ENCODE data around the gene PPP1R27. TPM values are rescaled to one million over a fixed set of nuclear protein-coding genes. Genes with fewer than 3 reads are reported as not detected.

The PPP1R27 gene
- total and polyA plus RNA-seq, 9 of the 15 experiments (the other 6 are each of a cell fraction or from before 2014, with no cell fraction given), result 0.29 to 6.9 (median 1.5) TPM; not detected in 2

DNA sequence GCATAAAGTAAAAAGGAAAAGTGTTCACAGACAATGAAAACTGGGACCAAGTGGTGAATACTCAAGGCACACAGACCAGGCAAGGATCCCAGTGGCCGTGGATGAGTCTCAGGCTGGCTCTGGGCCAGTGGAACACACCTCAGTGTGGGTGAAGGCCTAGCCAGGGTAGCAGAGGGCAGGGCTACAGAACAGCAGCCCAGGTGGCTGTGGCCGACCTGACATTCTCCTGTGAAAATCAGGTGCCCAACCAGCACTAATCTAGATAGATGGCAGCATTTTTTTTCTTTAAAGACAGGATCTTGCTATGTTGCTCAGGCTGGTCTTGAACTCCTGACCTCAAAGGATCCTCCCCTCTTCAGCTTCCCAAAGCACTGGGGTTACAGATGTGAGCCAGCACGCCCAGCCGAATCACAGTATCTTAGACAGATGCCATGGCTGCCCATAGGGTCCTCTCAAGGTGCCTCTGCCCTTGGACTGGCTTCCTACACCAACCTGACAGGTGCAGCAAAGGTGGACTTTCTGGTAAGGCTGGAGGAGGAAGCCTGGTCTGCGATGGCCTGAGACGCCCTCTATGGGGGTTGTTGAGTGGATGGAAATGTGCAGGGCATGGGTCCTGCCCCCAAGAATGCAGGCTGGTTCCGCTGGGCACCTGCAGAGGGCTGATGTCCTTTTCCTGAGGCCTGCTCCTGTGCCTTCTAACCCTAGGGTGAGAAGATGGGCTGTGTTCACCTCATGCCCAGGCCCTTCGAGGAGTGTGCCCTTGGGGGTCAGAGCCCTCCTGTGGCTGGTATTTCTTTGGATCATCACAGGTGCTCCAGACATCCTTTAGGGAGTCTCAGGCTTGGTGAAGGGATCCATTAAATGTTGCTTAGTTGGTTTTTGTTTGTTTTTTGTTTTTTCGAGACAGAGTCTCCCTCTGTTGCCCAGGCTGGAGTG, 29.3 kb upstream of the PPP1R27 start:
- Histone ChIP-seq H3K36me3 (ENCODE audit: control insufficient read depth, insufficient read depth, low read length) (peaks cover 65% of the 10 kb centered on the region), H3K4me2 (ENCODE audit: insufficient read depth, low read length) (no peak overlapping the region), H3K4me1 (replicated peaks in 1 of 2; ENCODE audit: control insufficient read depth in 2 of 2, insufficient read depth in 2 of 2, low read length in 2 of 2) (peaks cover 29 to 74% of the 10 kb centered on the region in 2 experiments), H3K79me2 (ENCODE audit: control insufficient read depth, insufficient read depth, low read length) (peaks cover 66% of the 10 kb centered on the region), H2AFZ (ENCODE audit: low read depth, low read length) (no peak overlapping the region), H3K9me1 (ENCODE audit: control insufficient read depth, insufficient read depth, low read length) (no peaks in the 10 kb centered on the region), H3K9me3 (replicated peaks; ENCODE audit: control insufficient read depth, insufficient read depth, low read depth, low read length) (no peaks in the 10 kb centered on the region), H3K27me3 (ENCODE audit: control insufficient read depth in 2 of 2, insufficient read depth in 2 of 2, low read length in 2 of 2) (no peaks in the 10 kb centered on the region), H4K20me1 (replicated peaks; ENCODE audit: control insufficient read depth, insufficient read depth, low read length) (peaks cover 37% of the 10 kb centered on the region), H3K9ac (ENCODE audit: insufficient read depth in 1 of 2, low read depth in 2 of 2, low read length in 2 of 2) (peak overlapping the region; percentile 22 to 82; a peak in 3 of 4 replicates), H3K4me3 (no peak overlapping the region), H3K27ac (ENCODE audit: extremely low read depth, low read depth, low read length) (peak overlapping the region; percentile 23; the same call in 1 of the 3 replicates)
- ChIA-PET POLR2A (interaction anchor here (0.9 to 2.2 kb wide), 9 partner anchors 12 to 142 kb away, joined by 3 to 9 read pairs (median 3); partner anchors contain the start of gene MCRIP1), CTCF (ENCODE audit: low intra/inter-chr PET ratio) (no interaction called here)
- intact Hi-C loops (cut with micrococcal nuclease) (loop anchor here (5.0 kb wide), 1 partner anchor 42 kb away; no protein-coding TSS in a partner anchor), in situ Hi-C loops (cut with MboI) (loop anchor here (5.0 kb wide), 1 partner anchor 132 kb away; no protein-coding TSS in a partner anchor)
- ATAC-seq (no peak), FAIRE-seq (peak; percentile 6), DNase-seq (ENCODE audit: extremely low read depth in 1 of 4, low spot score in 3 of 4) (no peak)
- 84% methylated on average over 9 of the region's 9 CpGs for WGBS (ENCODE audit: insufficient coverage, low coverage, missing lambda C conversion rate)
- no TSS peak for BruUV-seq (replicated peaks)
- TF ChIP-seq POLR2AphosphoS5 (IDR thresholded peaks at IDR 0.05; ENCODE audit: control insufficient read depth, insufficient read depth, low read depth, low read length), result 0 out of 2 replicates have a peak, but pooled peaks have one; percentile 14
- no peak for TF ChIP-seq NCOA6 (IDR thresholded peaks at IDR 0.05)
- no peak for TF ChIP-seq MCM3 (IDR thresholded peaks at IDR 0.05)
- TF ChIP-seq RFX7 (CRISPR knock-in tag; IDR thresholded peaks at IDR 0.05), result no peak
- no peak for TF ChIP-seq ZNF133 (CRISPR knock-in tag; IDR thresholded peaks at IDR 0.05)
- TF ChIP-seq SNRNP70 (optimal IDR thresholded peaks at IDR 0.05; ENCODE audit: low read depth, low read length), result no peak
- TF ChIP-seq KDM5B (IDR thresholded peaks at IDR 0.05; ENCODE audit: insufficient replicate concordance, low read depth, low read length), result peak; percentile 31
- TF ChIP-seq MAFG (tag; conservative IDR thresholded peaks at IDR 0.05), result no peak
- no peak for TF ChIP-seq KHSRP (IDR thresholded peaks at IDR 0.05)
- TF ChIP-seq ZNF12 (CRISPR knock-in tag; IDR thresholded peaks at IDR 0.05), result no peak
- TF ChIP-seq ZNF778 (CRISPR knock-in tag; IDR thresholded peaks at IDR 0.05), result no peak
- TF ChIP-seq CBX5 (IDR thresholded peaks at IDR 0.05; ENCODE audit: borderline replicate concordance, low read depth), result no peak
- TF ChIP-seq, protein P1, sequence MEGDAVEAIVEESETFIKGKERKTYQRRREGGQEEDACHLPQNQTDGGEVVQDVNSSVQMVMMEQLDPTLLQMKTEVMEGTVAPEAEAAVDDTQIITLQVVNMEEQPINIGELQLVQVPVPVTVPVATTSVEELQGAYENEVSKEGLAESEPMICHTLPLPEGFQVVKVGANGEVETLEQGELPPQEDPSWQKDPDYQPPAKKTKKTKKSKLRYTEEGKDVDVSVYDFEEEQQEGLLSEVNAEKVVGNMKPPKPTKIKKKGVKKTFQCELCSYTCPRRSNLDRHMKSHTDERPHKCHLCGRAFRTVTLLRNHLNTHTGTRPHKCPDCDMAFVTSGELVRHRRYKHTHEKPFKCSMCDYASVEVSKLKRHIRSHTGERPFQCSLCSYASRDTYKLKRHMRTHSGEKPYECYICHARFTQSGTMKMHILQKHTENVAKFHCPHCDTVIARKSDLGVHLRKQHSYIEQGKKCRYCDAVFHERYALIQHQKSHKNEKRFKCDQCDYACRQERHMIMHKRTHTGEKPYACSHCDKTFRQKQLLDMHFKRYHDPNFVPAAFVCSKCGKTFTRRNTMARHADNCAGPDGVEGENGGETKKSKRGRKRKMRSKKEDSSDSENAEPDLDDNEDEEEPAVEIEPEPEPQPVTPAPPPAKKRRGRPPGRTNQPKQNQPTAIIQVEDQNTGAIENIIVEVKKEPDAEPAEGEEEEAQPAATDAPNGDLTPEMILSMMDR (IDR thresholded peaks at IDR 0.05 in 2 of 3, conservative IDR thresholded peaks at IDR 0.05 in 1 of 3; ENCODE audit: insufficient read depth in 2 of 3, low read depth in 1 of 3, low read length in 3 of 3), result peak; percentile 5 to 22 (median 14); a peak in 2 of 6 replicates
- no peak for TF ChIP-seq NELFE (IDR thresholded peaks at IDR 0.05; ENCODE audit: insufficient read depth, insufficient read length)
- no peak for TF ChIP-seq YY1 (IDR thresholded peaks at IDR 0.05; ENCODE audit: borderline replicate concordance in 1 of 3, control insufficient read depth in 1 of 3, extremely low read depth in 1 of 3, insufficient read depth in 3 of 3, insufficient read length in 1 of 3, insufficient replicate concordance in 2 of 3, low read depth in 1 of 3, low read length in 2 of 3)
- 0 out of 2 replicates have a peak, but pooled peaks have one; percentile 38 for TF ChIP-seq MYNN (IDR thresholded peaks at IDR 0.05)
- TF ChIP-seq MYNN (CRISPR knock-in tag; IDR thresholded peaks at IDR 0.05), result no peak
